Measurements from ENCODE around the gene LINGO1. TPM values are rescaled to one million over a fixed set of nuclear protein-coding genes. Genes with fewer than 3 reads are reported as not detected.

Gene LINGO1
- total RNA-seq, 4 donors from 2014 or later: 0.83 to 2.2 (median 1.0) TPM; not detected in 1

- no peaks in the 10 kb centered on the region for H3K9me3 ChIP-seq
- no peak for TF ChIP-seq POLR2A (IDR thresholded peaks at IDR 0.05; ENCODE audit: low read depth)
- TF ChIP-seq EP300 (IDR thresholded peaks at IDR 0.05): no peak
- TF ChIP-seq POLR2AphosphoS5 (IDR thresholded peaks at IDR 0.05): no peak
- no peak for TF ChIP-seq CTCF (IDR thresholded peaks at IDR 0.05)
- H3K27ac ChIP-seq (replicated peaks in 1 of 4): no peak overlapping the region
- H3K4me3 ChIP-seq: peak overlapping the region in 2 of 4 donors; percentile 53 to 69
- no peak for DNase-seq (ENCODE audit: extremely low spot score)
- H3K27me3 ChIP-seq: peaks cover 0 to 77% (median 38%) of the 10 kb centered on the region in 4 donors
- 10% methylated on average over 9 of the region's 9 CpGs for WGBS
- intact Hi-C loops (cut with DNase I): loop anchor here (10.0 kb wide), 1 partner anchor 191 kb away; no protein-coding TSS in a partner anchor
- peaks cover 13 to 41% (median 33%) of the 10 kb centered on the region in 4 donors for H3K4me1 ChIP-seq
- H3K36me3 ChIP-seq: no peaks in the 10 kb centered on the region
Measured at GRCh38 chr15:77633913-77634265, 1.2 kb upstream of the LINGO1 start.

- Histone ChIP-seq H3K9me3 (no peaks in the 10 kb centered on the region), H3K27ac (replicated peaks in 1 of 4) (peak overlapping the region in 1 of 4 donors; percentile 6), H3K4me3 (peak overlapping the region; percentile 53 to 69 (median 56)), H3K36me3 (no peaks in the 10 kb centered on the region), H3K27me3 (peaks cover 0 to 77% (median 38%) of the 10 kb centered on the region in 4 donors), H3K4me1 (peaks cover 13 to 41% (median 33%) of the 10 kb centered on the region in 4 donors)
- TF ChIP-seq POLR2A (IDR thresholded peaks at IDR 0.05; ENCODE audit: low read depth) (no peak), POLR2AphosphoS5 (IDR thresholded peaks at IDR 0.05) (peak in 1 of 2 donors; percentile 53), CTCF (IDR thresholded peaks at IDR 0.05) (peak in 2 of 3 experiments; percentile 97 to 99), EP300 (IDR thresholded peaks at IDR 0.05) (no peak)
- under 1% methylated on average over 28 of the region's 55 CpGs for WGBS
- DNase-seq (ENCODE audit: extremely low spot score): peak; percentile 94
- intact Hi-C loops (cut with DNase I): loop anchor here (10.0 kb wide), 1 partner anchor 191 kb away; no protein-coding TSS in a partner anchor
Measured at GRCh38 chr15:77633134-77633912, 611 bp upstream of the LINGO1 start.

GRCh38 chr15:77631745-77632533 is 773 bp downstream of the LINGO1 start:
- H3K4me3 ChIP-seq: peak overlapping the region; percentile 48 to 69 (median 50)
- peaks cover 0 to 73% (median 38%) of the 10 kb centered on the region in 4 donors for H3K27me3 ChIP-seq
- 28% methylated on average over 8 of the region's 47 CpGs for WGBS
- H3K36me3 ChIP-seq: no peaks in the 10 kb centered on the region
- H3K4me1 ChIP-seq: peaks cover 13 to 41% (median 33%) of the 10 kb centered on the region in 4 donors
- no peak for DNase-seq (ENCODE audit: extremely low spot score)
- no peaks in the 10 kb centered on the region for H3K9me3 ChIP-seq
- intact Hi-C loops (cut with DNase I): loop anchor here (10.0 kb wide), 1 partner anchor 193 kb away; no protein-coding TSS in a partner anchor
- TF ChIP-seq EP300 (IDR thresholded peaks at IDR 0.05) (no peak), POLR2AphosphoS5 (IDR thresholded peaks at IDR 0.05) (no peak), CTCF (IDR thresholded peaks at IDR 0.05) (no peak), POLR2A (IDR thresholded peaks at IDR 0.05; ENCODE audit: low read depth) (no peak)
- no peak overlapping the region for H3K27ac ChIP-seq (replicated peaks in 1 of 4)

GRCh38 chr15:77630956-77631744 is 1.6 kb downstream of the LINGO1 start:
- DNase-seq (ENCODE audit: extremely low spot score): no peak
- intact Hi-C loops (cut with DNase I): loop anchor here (10.0 kb wide), 1 partner anchor 194 kb away; no protein-coding TSS in a partner anchor
- Histone ChIP-seq H3K36me3 (no peaks in the 10 kb centered on the region), H3K4me3 (peak overlapping the region; percentile 48 to 69 (median 50)), H3K27ac (replicated peaks in 1 of 4) (no peak overlapping the region), H3K4me1 (peaks cover 13 to 41% (median 33%) of the 10 kb centered on the region in 4 donors), H3K27me3 (peaks cover 0 to 65% (median 38%) of the 10 kb centered on the region in 4 donors), H3K9me3 (no peaks in the 10 kb centered on the region)
- no peak for TF ChIP-seq EP300 (IDR thresholded peaks at IDR 0.05)
- no peak for TF ChIP-seq CTCF (IDR thresholded peaks at IDR 0.05)
- no peak for TF ChIP-seq POLR2A (IDR thresholded peaks at IDR 0.05; ENCODE audit: low read depth)
- TF ChIP-seq POLR2AphosphoS5 (IDR thresholded peaks at IDR 0.05): no peak
- 39% methylated on average over 13 of the region's 20 CpGs for WGBS

All from esophagus muscularis mucosa (tissue), 4 donors.